ENCODE data around the gene FARS2. TPM values are rescaled to one million over a fixed set of nuclear protein-coding genes. Genes with fewer than 3 reads are reported as not detected.

The FARS2 gene
- polyA plus RNA-seq, 1 donor (not counting 4 experiments of a cell fraction or from before 2014, with no cell fraction given): 21.3 TPM

GRCh38 chr6:5305968-5306626 is 44.8 kb downstream of the FARS2 start:
- Histone ChIP-seq H3K9me1 (ENCODE audit: control insufficient read depth, extremely low read depth, insufficient read depth, low read length) (no peaks in the 10 kb centered on the region), H3K9ac (ENCODE audit: control insufficient read depth, extremely low read depth, insufficient read depth, low read length) (no peak overlapping the region), H3K4me3 (ENCODE audit: control insufficient read depth in 2 of 3, extremely low read depth in 1 of 3, insufficient read depth in 2 of 3, low read depth in 1 of 3, low read length in 3 of 3) (no peak overlapping the region), H2AFZ (ENCODE audit: control insufficient read depth, low read length) (no peak overlapping the region), H3K79me2 (ENCODE audit: control insufficient read depth, insufficient read depth, low read length) (peaks cover 8% of the 10 kb centered on the region), H3K36me3 (ENCODE audit: control insufficient read depth in 2 of 2, extremely low read depth in 1 of 2, insufficient read depth in 2 of 2, low read length in 2 of 2) (no peaks in the 10 kb centered on the region), H3K4me1 (ENCODE audit: control insufficient read depth, extremely low read depth, insufficient read depth, low read length) (peaks cover 16% of the 10 kb centered on the region), H3K27ac (ENCODE audit: control insufficient read depth, insufficient read depth, low read length) (no peak overlapping the region), H3K4me2 (ENCODE audit: control insufficient read depth, extremely low read depth, insufficient read depth, low read depth, low read length) (no peak overlapping the region), H3K27me3 (ENCODE audit: control insufficient read depth, extremely low read depth, insufficient read depth, low read length) (no peaks in the 10 kb centered on the region), H3K9me3 (ENCODE audit: control insufficient read depth, low read depth, low read length) (no peaks in the 10 kb centered on the region), H4K20me1 (ENCODE audit: control insufficient read depth, extremely low read depth, insufficient read depth, low read length) (peaks cover 3% of the 10 kb centered on the region)
- no peak for DNase-seq (ENCODE audit: low read depth, low spot score)
- FAIRE-seq: no peak
- TF ChIP-seq, protein P1, sequence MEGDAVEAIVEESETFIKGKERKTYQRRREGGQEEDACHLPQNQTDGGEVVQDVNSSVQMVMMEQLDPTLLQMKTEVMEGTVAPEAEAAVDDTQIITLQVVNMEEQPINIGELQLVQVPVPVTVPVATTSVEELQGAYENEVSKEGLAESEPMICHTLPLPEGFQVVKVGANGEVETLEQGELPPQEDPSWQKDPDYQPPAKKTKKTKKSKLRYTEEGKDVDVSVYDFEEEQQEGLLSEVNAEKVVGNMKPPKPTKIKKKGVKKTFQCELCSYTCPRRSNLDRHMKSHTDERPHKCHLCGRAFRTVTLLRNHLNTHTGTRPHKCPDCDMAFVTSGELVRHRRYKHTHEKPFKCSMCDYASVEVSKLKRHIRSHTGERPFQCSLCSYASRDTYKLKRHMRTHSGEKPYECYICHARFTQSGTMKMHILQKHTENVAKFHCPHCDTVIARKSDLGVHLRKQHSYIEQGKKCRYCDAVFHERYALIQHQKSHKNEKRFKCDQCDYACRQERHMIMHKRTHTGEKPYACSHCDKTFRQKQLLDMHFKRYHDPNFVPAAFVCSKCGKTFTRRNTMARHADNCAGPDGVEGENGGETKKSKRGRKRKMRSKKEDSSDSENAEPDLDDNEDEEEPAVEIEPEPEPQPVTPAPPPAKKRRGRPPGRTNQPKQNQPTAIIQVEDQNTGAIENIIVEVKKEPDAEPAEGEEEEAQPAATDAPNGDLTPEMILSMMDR (optimal IDR thresholded peaks at IDR 0.05 in 1 of 3, IDR thresholded peaks at IDR 0.05 in 1 of 3, conservative IDR thresholded peaks at IDR 0.05 in 1 of 3; ENCODE audit: extremely low read depth in 1 of 3, insufficient read depth in 2 of 3, low read length in 3 of 3): no peak
- no peak for TF ChIP-seq EZH2 (IDR thresholded peaks at IDR 0.05; ENCODE audit: low read length)
- dilution Hi-C loops (cut with MboI; ENCODE audit: extremely low pct_ligation_motif_present, low sequenced_read_pairs): no loop called here

DNA sequence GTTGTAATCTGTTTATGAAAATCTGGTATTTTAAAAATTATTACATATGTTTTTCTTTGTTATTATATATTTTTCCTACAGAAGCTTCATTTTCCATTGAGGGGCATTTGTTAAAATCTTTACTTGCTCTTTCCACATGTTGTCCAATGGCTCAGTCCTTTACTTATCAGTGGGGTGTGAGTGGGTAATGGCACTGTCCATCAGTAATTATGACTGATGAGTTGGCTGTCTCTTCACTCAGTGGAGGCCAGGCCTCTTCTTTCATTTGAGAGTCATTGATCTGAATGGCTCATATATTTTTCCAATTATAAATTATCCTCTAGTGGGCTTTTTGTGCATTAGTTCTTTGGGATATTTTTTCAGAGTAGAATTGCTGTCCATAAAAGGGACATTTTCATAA is 45.7 kb downstream of the FARS2 start:
- no peak overlapping the region for H3K4me3 ChIP-seq (ENCODE audit: control insufficient read depth in 2 of 3, extremely low read depth in 1 of 3, insufficient read depth in 2 of 3, low read depth in 1 of 3, low read length in 3 of 3)
- H3K9me3 ChIP-seq (ENCODE audit: control insufficient read depth, low read depth, low read length): no peaks in the 10 kb centered on the region
- H3K4me1 ChIP-seq (ENCODE audit: control insufficient read depth, extremely low read depth, insufficient read depth, low read length): peaks cover 16% of the 10 kb centered on the region
- peaks cover 8% of the 10 kb centered on the region for H3K79me2 ChIP-seq (ENCODE audit: control insufficient read depth, insufficient read depth, low read length)
- H4K20me1 ChIP-seq (ENCODE audit: control insufficient read depth, extremely low read depth, insufficient read depth, low read length): peaks cover 3% of the 10 kb centered on the region
- FAIRE-seq (no peak), DNase-seq (ENCODE audit: low read depth, low spot score) (no peak)
- no peak overlapping the region for H3K27ac ChIP-seq (ENCODE audit: control insufficient read depth, insufficient read depth, low read length)
- no peak overlapping the region for H2AFZ ChIP-seq (ENCODE audit: control insufficient read depth, low read length)
- H3K9me1 ChIP-seq (ENCODE audit: control insufficient read depth, extremely low read depth, insufficient read depth, low read length): no peaks in the 10 kb centered on the region
- no peak overlapping the region for H3K4me2 ChIP-seq (ENCODE audit: control insufficient read depth, extremely low read depth, insufficient read depth, low read depth, low read length)
- no peak overlapping the region for H3K9ac ChIP-seq (ENCODE audit: control insufficient read depth, extremely low read depth, insufficient read depth, low read length)
- no peaks in the 10 kb centered on the region for H3K36me3 ChIP-seq (ENCODE audit: control insufficient read depth in 2 of 2, extremely low read depth in 1 of 2, insufficient read depth in 2 of 2, low read length in 2 of 2)
- dilution Hi-C loops (cut with MboI; ENCODE audit: extremely low pct_ligation_motif_present, low sequenced_read_pairs): no loop called here
- no peak for TF ChIP-seq EZH2 (IDR thresholded peaks at IDR 0.05; ENCODE audit: low read length)
- TF ChIP-seq, protein P1 (optimal IDR thresholded peaks at IDR 0.05 in 1 of 3, IDR thresholded peaks at IDR 0.05 in 1 of 3, conservative IDR thresholded peaks at IDR 0.05 in 1 of 3; ENCODE audit: extremely low read depth in 1 of 3, insufficient read depth in 2 of 3, low read length in 3 of 3): no peak
- no peaks in the 10 kb centered on the region for H3K27me3 ChIP-seq (ENCODE audit: control insufficient read depth, extremely low read depth, insufficient read depth, low read length)
